Activated CD8-positive, alpha-beta memory T cell treated with anti-CD3 and anti-CD28 coated beads for 24 hours (primary cell): ENCODE data around the gene POLR2L.

Experiments
- DNase-seq: peaks from one replicate; pipeline ENCODE4 v3.0.0-alpha.2; 2020

POLR2L gene

DNA sequence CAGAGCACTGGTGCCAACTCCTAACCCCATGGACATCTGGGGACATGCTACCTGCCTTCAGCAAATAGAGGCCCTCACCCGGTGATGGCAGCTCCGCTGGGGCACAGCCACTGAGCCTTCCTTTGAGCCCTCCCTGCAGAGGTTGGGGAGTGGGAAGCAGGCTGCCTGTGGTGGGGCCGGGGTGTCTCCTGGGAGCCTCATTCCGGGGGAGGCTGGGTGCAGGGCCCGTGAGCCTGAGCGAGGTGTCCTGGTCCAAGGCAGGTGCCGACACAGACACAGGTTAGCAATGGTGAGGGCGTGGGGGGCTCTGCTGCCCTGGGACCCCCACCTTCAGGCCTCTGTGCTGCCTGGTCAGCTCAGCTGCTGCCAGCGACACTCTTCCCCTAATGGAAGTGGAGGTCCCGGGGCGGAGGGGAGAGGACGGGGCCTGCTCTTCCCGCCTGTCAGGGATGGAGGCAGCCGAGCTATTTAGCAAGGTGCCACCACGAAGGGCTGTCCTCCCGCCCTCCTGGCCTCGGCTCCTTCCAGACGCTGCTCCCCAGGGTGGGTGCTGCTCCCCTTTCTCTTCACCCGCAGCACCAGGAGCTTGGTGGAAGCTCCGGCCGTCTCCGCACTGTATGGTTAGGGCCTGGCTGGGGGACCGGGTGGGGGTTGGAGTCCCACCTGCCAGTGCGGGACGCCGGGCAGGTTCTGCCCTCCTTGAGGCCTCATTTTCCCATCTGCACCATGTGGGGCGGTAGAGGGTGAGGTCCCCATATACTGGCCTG, 11.5 kb upstream of the POLR2L start:
- DNase-seq, result no peak

DNA sequence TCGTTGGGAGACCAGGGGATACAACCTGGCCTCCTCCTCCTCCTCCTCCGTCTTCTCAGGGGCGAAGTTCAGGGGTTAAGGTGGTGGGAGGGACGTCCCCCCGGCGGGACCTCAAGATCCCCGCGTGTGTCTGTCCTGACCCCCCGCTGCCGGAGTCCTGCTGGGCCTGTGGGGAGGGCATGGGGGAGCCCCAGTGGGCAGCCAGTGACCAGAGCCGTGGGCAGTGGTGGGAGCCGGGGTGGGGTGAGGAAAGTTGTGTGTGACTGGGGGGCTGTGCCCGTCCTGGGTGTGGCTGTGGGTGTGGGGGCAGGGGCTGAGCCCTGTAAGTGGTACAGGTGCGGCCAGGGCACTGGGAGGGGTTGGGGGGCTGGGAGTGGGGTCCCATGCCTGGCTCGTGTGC, 10.4 kb upstream of the POLR2L start:
- DNase-seq, result no peak

DNA sequence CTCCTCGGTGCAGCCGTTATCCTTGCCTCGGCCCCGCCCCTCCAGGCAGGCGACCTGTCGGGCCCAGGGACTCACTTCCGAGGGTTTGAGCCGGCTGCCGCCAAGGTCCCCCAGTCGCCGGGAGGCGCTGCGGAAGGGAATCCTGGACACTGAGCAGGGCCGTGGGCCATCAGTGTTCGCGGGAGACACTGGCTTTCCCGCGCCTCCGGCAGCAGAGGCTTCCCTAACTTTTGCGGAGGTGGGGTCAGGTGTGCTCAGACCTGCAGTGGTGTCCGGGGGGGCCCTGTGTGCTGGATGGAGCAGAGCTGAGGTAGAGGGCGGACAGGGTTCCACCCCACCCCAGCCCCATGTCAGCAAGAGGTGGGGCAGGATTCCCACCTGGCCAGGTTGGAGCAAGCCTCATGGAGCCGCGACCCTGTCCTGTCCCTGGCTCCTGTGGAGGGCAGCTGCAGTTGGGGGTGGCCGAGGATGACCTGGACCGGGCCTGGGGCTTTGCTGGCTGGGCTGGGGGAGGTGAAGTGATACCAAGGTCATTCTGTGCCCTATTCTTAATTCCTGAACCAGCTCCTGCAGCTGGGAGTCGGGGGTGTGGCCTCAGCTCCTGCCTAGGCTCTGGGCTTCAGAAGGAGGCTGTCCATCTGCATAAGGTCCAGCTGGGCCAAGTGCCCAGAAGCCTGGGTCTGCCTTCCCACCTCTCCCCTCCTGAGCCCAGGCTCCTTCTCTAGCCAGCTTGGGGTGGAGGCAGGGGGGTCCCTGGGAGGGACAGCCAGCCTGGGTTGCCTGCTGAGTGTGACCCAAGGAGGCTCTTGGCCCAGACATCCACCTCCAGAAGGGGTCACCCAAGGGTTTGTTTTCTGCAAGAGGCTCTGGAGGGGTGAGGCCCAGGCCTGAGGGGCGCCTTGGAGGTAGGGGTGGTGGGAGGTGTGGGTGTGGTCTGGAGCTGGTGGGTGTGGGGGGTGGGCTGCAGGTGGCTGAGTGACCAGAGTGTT, 8.7 kb upstream of the POLR2L start:
- DNase-seq, result no peak

DNA sequence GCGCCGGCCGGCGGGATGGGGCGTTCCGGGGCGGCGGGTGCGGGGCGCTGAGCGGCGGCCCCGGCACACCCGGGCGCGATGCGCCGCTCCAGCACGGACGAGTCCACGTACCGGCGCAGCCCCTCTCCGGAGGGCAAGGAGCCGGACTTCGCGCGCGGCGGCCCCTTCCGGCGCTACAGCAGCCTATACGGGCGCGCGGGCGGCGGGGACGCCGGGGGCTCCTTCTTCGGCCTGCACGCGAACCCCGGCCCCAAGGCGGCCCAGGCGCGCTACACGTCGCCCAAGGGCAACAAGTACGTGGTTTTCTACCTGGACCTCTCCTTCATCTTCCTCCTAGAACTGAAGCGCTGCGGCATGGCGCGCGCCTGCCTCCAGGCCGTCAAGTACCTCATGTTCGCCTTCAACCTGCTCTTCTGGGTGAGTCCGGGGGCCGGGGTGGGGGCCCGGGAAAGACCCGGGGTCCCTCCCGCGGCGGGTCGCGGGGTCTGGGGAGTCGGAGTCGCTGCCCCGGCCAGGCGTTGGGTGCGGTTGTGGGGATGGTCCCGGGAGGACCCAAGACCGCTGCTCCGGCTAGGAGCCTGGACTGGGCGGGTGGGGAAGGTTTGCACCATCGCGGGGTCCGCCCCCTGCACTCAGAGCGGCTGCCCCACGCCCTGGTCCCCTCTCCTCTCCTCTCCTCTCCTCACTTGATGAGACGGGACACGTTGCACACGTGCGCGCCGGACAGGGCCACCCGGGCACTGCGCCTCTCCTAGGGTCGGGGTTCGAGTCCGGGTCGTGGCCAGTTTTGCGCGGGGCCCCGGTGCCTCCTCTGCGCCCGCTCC, 7.8 kb upstream of the POLR2L start:
- DNase-seq, result no peak

DNA sequence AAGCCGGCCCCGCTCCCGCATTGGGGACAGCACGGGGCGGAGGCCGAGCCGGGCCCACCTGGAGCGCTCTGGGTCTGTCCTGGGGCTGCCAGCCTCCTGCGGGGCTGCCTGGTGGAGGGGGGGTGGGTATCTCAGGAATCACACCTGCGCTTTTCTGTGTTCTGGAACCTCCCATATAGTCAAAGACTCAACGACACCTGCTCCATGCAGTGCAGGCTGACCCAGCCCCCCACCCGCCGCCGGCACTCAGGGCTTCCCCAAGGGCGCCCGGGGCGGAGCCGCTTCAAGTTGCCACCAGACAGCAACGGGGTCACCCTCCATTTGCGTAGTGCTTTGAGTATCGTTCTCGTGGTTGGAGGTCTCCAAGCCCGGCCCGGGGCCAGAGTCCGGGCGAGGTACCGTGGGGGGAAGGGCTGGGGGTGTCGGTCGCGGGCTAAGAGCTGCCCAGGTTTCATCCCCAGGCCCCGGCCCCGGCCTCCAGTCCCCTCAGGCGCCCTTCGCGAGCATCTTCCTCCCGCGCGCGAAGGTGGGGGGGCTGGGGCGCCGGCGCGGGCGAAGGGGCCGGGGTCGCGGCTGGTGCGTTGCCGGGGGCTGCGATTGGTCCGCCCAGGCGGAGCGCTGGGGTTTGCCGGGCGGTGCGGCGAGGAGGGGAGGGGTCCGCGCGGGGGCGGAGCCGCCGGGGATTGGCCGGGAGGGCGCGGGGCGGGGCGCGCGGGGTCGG, 6.9 kb upstream of the POLR2L start:
- DNase-seq, result no peak

DNA sequence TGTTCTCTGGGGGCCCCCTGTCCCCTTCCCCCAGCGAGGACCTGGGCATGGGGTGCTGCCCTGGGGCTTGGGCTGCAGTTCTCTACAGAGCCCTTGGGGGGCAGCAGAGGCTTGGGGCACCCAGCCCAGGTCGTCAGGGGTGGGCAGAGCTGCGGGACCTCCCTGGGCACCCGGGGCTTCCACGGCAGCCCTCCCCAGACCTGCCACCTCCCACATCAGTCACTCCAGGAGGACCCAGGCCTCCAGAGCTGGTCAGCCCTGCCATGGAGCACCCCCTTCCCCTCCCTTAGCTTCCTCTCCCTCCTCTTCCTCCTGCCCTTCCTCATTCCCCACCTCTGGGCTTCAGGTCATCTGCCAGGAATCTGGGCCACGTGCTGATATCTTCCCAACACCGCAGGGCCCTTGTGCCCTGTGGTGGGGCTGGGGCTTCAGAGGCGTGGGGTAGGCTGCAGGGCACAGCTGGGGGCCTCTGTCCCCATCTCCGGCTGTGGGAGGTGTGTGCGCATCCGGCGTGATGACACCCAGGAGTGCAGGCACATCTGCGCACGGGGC, 6.1 kb upstream of the POLR2L start:
- peak; percentile 88 for DNase-seq

DNA sequence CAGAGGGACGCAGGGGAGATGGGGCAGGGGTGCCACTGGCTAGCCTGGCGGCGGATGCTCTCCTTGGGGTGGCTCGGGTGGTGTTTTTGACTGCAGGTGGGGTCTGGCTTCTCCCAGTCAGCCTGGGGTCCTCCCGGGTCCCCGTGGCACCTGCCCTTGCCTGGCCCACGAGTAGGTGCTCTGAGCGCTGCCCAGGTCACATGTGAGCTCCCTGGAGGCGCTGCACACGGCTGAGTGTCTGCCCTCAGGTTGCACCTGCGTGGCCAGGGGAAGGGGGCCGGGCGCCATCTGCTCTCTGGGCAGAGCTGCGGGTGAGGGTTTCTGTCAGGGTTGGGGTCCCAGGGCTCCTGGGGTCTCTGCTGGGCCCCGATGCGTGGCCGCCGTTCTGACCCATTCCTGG, 5.5 kb upstream of the POLR2L start:
- DNase-seq, result no peak

DNA sequence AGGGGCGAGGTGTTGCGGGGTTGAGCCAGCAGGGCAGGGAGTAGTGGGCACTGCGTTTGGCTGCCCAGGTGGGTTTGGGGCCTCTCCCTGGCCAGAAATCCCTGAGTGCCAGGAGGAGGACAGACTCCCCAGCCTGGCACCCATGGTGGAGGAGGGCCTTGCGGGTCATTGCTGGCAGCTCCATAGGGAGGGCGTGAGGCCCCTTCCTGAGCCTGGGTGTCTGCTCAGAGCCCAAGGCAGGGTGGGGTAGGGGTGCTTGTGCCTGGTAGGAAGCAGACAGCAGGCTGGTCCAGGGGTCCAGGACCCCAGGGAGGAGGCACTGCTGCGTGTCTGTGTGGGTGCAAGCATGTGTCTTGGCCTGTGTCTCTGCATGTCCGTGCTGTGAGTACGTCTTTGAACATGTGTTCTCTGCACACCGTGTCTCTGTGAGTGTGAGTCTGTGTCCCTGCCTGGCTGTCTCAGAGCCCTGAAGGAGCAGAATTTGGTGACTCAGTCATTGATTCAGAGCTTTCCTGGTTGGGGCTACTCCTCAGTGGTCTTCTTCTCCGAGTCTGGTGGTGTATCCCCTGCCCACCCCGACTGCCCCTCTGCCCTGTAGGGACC, 4.3 kb upstream of the POLR2L start:
- no peak for DNase-seq

DNA sequence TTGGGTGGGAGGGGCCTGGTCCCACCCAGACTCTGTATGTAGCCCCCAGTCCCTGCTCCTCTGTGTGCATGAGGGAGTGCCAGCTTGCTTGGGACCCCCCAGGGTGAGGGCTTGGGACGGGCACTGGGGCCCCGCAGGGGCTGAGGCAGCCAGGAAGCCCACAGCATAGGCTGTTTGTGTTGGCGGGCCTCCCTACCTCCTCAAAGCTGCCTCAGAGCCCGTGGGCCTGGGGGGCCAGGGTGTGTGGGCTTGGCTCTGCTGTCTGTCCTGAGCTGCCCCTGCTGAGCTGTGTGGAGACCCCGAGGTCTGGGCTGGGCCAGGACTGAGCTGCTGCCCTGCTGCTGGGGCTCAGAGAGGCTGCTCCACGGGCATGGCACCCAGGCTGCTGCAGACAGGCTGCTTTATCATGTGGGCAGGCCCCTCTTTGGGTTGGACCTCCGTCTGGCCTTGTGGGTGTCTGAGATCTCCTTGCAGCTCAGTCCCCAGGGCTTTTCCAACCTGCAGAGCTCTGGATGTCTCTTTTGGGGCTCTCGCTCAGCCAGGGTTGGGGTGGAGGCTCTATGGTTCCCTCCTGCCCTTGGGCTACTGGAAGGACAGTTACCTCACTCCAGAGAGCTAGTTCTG, 3.7 kb upstream of the POLR2L start:
- DNase-seq, result no peak

DNA sequence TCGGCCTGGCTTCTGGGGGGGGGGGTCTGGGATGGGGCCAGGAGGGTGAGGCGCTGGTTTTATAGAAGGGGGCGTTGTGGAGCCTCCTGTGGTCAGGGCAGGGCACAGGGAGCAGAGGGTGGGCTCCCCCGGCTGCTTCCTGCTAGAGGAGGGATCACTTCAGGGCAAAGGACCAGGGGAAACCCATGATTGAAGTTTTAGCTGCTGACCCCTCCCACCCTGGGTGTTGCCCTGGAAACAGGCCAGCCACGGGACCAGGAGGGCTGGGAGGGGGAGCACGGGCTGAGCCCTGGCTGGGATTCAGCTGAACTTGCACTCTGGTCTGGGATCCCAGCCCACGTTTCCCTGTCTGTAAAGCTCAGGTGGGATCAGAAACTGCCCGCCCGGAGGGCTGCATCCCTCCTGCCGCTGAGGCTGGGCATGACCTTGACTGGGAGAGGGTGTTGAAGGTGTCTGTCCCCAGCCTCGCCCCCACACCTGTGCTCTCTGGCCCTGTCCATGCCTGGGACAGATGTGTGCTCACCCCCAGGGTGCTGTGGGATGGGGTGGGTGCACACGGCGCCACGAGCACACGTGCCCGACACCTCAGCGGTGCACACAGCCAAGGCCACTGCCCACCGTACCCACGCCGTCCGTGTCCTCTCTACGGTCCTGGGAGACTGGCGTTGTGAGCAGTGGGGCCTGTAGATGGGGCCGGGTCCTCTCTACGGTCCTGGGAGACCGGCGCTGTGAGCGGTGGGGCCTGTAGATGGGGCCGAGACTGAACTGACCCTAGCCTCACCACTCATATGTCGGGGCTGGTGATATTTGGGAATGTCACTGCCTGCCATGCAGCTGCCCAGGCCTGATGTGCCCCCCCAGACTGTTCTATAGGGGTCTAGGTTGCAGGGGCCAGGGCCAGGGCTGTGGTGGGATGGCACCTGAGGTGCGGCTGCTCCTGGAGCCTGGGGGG, 2.6 kb upstream of the POLR2L start:
- DNase-seq, result no peak

DNA sequence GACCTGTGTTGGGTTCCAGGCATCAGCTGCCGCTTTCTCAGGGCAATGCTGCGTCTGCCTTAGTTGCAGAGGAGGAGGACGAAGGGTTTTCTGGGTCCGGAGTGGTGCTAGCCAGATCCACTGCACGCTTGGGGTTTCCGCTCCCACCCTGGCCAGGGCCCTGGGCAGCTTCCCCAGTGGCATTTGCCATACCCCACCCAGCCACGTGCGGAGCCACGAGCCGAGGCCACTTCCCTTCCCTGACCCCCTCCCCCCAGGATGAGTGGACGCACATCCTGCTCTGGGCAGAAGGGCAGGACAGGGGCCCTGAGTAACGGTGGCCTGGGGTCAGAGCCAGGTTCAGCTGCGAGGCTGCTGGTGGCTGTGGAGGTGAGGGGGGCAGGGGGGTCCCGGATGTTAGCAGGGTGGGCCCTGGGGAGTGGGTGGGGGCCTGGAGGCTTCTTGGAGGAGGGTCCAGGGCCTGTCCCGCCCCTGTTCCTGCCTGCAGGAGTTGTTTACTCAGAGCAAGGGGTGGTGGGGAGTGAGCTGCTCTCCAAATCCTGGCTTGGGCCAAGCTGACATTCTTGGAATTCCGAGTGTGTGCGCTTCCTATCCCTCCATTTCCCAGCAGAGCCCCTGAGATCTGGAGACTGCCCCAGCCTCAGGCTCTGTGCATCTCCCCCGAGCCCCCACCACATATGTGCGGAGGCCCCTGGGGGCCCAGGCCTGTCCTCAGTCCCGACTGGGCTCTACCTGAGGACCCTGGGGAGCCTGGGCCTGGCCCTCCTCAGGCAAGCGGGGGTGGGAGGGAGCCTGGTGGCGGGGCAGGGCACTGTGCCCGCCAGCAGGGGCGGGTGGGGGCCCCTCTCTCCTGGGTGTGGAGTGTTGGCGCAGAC, 1.7 kb upstream of the POLR2L start:
- no peak for DNase-seq

DNA sequence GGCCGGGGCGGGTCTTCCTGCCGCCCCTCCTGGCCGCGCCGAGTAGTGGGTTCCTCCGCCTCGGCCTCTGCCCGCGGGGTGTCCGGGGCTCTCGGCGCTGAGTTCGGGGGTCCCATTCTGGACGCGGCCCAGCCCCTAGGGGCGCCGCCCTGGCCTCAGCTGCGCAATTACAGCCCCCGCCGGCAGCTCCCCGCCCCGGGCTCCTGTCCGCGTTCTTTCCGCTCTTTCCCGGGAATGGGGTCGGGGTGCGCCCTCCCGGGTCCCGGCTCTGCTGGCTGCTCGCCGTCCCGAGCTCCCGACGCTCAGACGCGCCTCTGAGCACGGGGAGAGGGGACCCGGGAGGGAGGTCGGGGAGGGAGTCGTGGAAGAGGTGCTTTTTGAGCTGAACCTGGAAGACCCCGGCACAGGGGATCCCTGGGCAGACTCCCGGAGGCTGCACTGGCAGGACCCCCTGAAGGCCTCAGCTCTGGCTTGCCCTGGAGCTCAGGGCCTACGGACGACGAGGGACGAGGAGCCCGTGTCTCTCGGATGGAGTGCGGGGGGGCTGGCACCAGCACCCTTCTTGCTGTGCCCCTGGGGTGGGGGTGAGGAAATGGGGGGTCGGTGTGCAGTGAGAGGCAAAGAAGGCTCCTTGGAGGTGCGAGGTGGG, 881 bp upstream of the POLR2L start:
- no peak for DNase-seq

DNA sequence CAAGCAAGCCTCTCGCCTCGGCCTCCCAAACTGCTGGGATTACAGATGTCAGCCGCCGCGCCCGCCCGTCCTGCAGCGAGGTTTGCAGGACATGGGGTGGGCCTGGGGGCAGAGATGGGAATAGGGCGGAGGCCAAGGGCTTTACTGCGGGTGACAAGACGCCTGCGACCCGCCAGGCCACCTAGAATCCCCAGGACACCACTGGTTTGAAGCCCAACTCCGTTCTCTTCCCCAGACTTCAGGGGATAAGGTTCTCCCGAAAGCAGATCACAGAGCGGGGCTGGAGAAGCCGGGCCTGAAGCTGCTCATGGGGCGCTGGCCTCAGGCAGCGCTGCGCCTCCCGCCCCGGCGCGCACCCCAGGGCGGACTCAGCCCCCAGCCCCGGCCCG, 354 bp downstream of the POLR2L start:
- DNase-seq, result no peak

DNA sequence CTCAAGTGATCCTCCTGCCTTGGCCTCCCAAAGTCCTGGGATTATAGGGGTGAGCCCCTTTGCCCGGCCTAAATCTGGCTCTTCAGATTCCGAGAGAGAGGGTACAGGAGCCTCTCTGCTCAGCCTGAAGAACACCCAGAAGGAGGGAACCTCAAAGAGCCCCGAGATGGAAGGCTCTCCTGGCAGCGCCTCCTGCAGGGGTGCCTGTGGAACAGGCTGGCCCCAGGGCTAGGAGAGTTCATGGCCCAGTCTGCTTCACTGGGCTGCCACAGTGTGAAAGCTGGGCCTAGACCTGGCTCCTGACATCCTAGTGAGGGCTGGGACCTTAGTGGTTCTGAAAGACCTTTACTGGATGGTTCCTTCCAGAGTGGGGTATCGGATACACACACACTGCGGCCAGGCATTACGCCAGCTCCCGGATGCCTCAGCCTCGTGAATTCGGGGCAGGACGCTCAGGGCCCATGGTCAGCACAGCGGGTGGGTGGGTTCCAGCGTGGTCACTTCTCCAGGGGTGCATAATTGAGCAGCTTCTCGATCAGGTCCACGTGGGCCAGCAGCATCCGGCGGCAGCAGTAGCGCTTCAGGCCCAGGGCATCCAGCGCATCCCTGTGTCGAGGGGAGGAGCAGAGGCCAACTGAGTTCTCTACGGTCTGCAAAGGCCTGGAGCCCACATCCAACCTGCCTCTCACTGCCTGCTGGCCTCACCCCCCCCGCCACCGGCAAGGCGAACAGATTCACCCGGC, 2.3 kb downstream of the POLR2L start:
- no peak for DNase-seq

DNA sequence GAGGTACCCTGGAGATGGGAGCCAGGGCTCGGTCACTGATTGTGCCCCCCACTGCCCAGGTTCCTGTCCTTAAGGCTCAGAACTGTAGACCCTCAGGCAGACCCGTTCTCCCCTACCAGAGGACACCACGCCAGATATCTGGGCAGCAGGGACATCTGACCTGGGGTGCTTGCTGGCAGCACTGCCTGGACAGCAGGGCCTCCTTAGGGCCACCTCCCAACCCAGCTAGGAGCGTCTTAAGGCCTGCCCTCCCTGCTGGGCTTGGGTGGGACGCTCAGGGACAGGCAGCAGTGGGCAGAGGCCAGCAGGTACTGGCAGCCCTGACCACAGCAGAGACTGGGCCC, 3.1 kb downstream of the POLR2L start:
- DNase-seq, result no peak

DNA sequence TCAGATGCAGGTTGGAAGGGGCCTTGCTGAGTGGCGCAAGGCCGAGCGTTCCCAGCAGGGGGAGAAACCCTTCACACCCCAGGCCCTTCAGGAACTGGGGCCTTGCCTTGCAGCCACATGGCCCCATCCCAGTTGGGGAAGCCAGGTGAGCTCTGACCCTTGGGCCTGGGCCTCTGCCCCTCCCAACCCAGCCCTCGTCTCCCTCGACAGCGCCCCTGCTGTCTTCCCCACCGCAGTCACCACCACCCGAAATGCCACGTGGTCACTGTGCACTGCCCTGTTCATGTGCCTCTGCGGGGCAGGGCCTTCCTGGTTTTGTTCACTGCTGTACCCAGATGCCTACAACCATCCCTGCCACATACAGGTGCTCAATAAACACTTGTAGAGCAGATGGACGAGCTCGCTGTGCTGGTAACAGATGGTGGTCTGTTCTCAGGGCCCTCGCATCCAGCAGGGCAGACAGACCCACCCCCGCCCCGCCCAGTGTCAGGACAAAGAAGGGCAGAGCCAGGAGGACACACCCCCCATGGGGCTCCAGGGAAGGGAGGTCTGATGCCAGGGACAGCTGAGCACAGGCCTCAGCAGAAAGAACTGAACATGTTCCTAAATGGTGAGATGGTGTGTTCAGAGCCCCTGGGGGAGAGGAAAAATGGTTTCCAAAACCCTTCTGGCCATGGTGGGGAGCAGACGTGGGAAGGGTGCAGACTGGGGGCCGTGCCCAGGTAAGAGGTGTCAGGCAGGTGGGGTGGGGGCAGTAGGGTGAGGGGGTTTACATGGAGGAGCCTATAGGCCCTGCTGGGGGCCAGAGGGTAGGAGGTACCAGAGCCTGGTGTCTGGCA, 3.7 kb downstream of the POLR2L start:
- DNase-seq, result no peak

DNA sequence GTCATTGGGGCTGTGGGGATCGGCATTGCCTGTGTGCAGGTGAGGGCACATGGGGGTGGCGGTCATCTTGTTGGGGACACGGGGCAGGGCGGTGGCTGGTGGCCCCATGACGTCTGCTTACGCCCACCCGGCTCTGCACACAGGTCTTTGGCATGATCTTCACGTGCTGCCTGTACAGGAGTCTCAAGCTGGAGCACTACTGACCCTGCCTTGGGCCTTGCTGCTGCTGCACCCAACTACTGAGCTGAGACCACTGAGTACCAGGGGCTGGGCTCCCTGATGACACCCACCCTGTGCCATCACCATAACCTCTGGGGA, 4.4 kb downstream of the POLR2L start:
- DNase-seq, result no peak
